ENCODE measurements around the gene ATXN7L1. TPM values are rescaled to one million over a fixed set of nuclear protein-coding genes. Genes with fewer than 3 reads are reported as not detected.

The ATXN7L1 gene
- total RNA-seq, 1 experiment from 2014 or later = 29.9 TPM

GRCh38 chr7:105768117-105768516 is 108.3 kb downstream of the ATXN7L1 start:
- ChIA-PET POLR2A (ENCODE audit: low non-redundant PET) (no interaction called here), CTCF (no interaction called here)
- H3K36me3 ChIP-seq (ENCODE audit: insufficient read depth, low read length, poor library complexity, severe bottlenecking) = no peaks in the 10 kb centered on the region
- H3K4me1 ChIP-seq (ENCODE audit: insufficient read depth, low read length, poor library complexity, severe bottlenecking) = peaks cover 40% of the 10 kb centered on the region
- no peak overlapping the region for H3K4me3 ChIP-seq (ENCODE audit: low read depth, low read length, poor library complexity, severe bottlenecking)
- no peak overlapping the region for H3K27ac ChIP-seq (ENCODE audit: low read depth, low read length, poor library complexity, severe bottlenecking)
- BruUV-seq (replicated peaks) = no TSS peak
- H3K27me3 ChIP-seq (replicated peaks; ENCODE audit: insufficient read depth, low read depth, low read length, poor library complexity) = no peaks in the 10 kb centered on the region
- no peaks in the 10 kb centered on the region for H3K9me3 ChIP-seq (ENCODE audit: low read depth, low read length, poor library complexity, severe bottlenecking)
- DNase-seq (ENCODE audit: low spot score) = no peak
- intact Hi-C loops (cut with micrococcal nuclease; ENCODE audit: unreplicated experiment) = loop anchor here (10.0 kb wide), 1 partner anchor 237 kb away; no protein-coding TSS in a partner anchor
- TF ChIP-seq CTCF (conservative IDR thresholded peaks at IDR 0.05; ENCODE audit: low read depth, low read length) (no peak), EZH2 (IDR thresholded peaks at IDR 0.05; ENCODE audit: borderline replicate concordance, low read depth, low read length, poor library complexity, severe bottlenecking) (no peak)

GRCh38 chr7:105766421-105767073 is 109.9 kb downstream of the ATXN7L1 start:
- DNase-seq (ENCODE audit: low spot score) = no peak
- Histone ChIP-seq H3K4me1 (ENCODE audit: insufficient read depth, low read length, poor library complexity, severe bottlenecking) (peaks cover 37% of the 10 kb centered on the region), H3K4me3 (ENCODE audit: low read depth, low read length, poor library complexity, severe bottlenecking) (no peak overlapping the region), H3K36me3 (ENCODE audit: insufficient read depth, low read length, poor library complexity, severe bottlenecking) (no peaks in the 10 kb centered on the region), H3K9me3 (ENCODE audit: low read depth, low read length, poor library complexity, severe bottlenecking) (no peaks in the 10 kb centered on the region), H3K27ac (ENCODE audit: low read depth, low read length, poor library complexity, severe bottlenecking) (no peak overlapping the region), H3K27me3 (replicated peaks; ENCODE audit: insufficient read depth, low read depth, low read length, poor library complexity) (no peaks in the 10 kb centered on the region)
- no TSS peak for BruUV-seq (replicated peaks)
- intact Hi-C loops (cut with micrococcal nuclease; ENCODE audit: unreplicated experiment) = loop anchor here (10.0 kb wide), 1 partner anchor 238 kb away; no protein-coding TSS in a partner anchor
- POLR2A ChIA-PET (ENCODE audit: low non-redundant PET) = no interaction called here
- no peak for TF ChIP-seq CTCF (conservative IDR thresholded peaks at IDR 0.05; ENCODE audit: low read depth, low read length)
- no peak for TF ChIP-seq EZH2 (IDR thresholded peaks at IDR 0.05; ENCODE audit: borderline replicate concordance, low read depth, low read length, poor library complexity, severe bottlenecking)
- CTCF ChIA-PET = no interaction called here

- intact Hi-C loops (cut with micrococcal nuclease; ENCODE audit: unreplicated experiment) = loop anchor here (10.0 kb wide), 1 partner anchor 239 kb away; no protein-coding TSS in a partner anchor
- peaks cover 41% of the 10 kb centered on the region for H3K4me1 ChIP-seq (ENCODE audit: insufficient read depth, low read length, poor library complexity, severe bottlenecking)
- CTCF ChIA-PET = no interaction called here
- TF ChIP-seq EZH2 (IDR thresholded peaks at IDR 0.05; ENCODE audit: borderline replicate concordance, low read depth, low read length, poor library complexity, severe bottlenecking) = no peak
- no peak for TF ChIP-seq CTCF (conservative IDR thresholded peaks at IDR 0.05; ENCODE audit: low read depth, low read length)
- H3K9me3 ChIP-seq (ENCODE audit: low read depth, low read length, poor library complexity, severe bottlenecking) = no peaks in the 10 kb centered on the region
- no peaks in the 10 kb centered on the region for H3K36me3 ChIP-seq (ENCODE audit: insufficient read depth, low read length, poor library complexity, severe bottlenecking)
- no TSS peak for BruUV-seq (replicated peaks)
- no peaks in the 10 kb centered on the region for H3K27me3 ChIP-seq (replicated peaks; ENCODE audit: insufficient read depth, low read depth, low read length, poor library complexity)
- no peak overlapping the region for H3K4me3 ChIP-seq (ENCODE audit: low read depth, low read length, poor library complexity, severe bottlenecking)
- no peak overlapping the region for H3K27ac ChIP-seq (ENCODE audit: low read depth, low read length, poor library complexity, severe bottlenecking)
- no peak for DNase-seq (ENCODE audit: low spot score)
- POLR2A ChIA-PET (ENCODE audit: low non-redundant PET) = no interaction called here
Measured at GRCh38 chr7:105765846-105766245, 110.6 kb downstream of the ATXN7L1 start.
